HUES6 (cell line): Measurements from ENCODE around the gene CEP131.

Source experiments
- H3K27ac ChIP-seq: 2 replicates; pipeline ENCODE4 v1.7.0; 2013; ENCODE audit warnings: low read depth, mild to moderate bottlenecking, low read length, inconsistent platforms
- H3K27me3 ChIP-seq: 2 replicates; pipeline ENCODE4 v1.6.1; 2013; ENCODE audit warnings: low read length; ENCODE audit not compliant: control insufficient read depth, insufficient read depth
- H3K36me3 ChIP-seq: 2 replicates; pipeline ENCODE4 v1.6.1; 2013; ENCODE audit warnings: low read length; ENCODE audit not compliant: control insufficient read depth, insufficient read depth
- H3K4me1 ChIP-seq: 2 replicates; pipeline ENCODE4 v1.6.1; 2013; ENCODE audit warnings: low read length; ENCODE audit not compliant: control insufficient read depth, insufficient read depth
- H3K4me3 ChIP-seq: 2 replicates; pipeline ENCODE4 v1.5.1; 2013; ENCODE audit warnings: low read depth, low read length
- H3K9ac ChIP-seq: one replicate; pipeline ENCODE4 v1.6.1; 2013; ENCODE audit warnings: mild to moderate bottlenecking, low read length
- H3K9me3 ChIP-seq: 2 replicates; pipeline ENCODE4 v1.6.1; 2013; ENCODE audit warnings: low read depth, low read length; ENCODE audit not compliant: control insufficient read depth, insufficient read depth

CEP131 gene

DNA sequence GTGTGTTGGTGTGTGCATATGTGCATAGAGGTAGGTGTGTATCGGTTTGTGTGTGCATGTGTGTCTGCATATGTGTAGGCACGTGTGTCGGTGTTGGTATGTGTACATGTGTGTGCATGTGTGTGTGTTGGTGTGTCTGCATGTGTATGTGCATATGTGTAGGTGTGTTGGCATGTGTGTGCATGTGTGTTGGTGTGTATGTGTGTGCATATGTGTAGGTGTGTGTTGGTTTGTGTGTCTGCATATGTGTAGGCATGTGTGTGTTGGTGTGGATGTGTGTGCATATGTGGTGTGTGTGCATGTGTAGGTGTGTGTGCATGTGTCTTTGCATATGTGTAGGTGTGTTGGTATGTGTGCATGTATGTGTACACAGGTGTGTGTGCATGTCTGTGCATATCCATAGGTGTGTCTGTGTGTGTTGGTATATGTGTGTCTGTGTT, 52.9 kb downstream of the CEP131 start:
- Histone ChIP-seq H3K9me3 (no peaks in the 10 kb centered on the region), H3K36me3 (no peaks in the 10 kb centered on the region), H3K27ac (no peak overlapping the region), H3K9ac (no peak overlapping the region), H3K27me3 (peaks cover 28% of the 10 kb centered on the region; the same call in 1 of the 2 replicates), H3K4me1 (no peaks in the 10 kb centered on the region), H3K4me3 (no peak overlapping the region)

GRCh38 chr17:81167638-81168037, 55.1 kb downstream of the CEP131 start:
- Histone ChIP-seq H3K9me3 (no peaks in the 10 kb centered on the region), H3K4me1 (no peaks in the 10 kb centered on the region), H3K36me3 (no peaks in the 10 kb centered on the region), H3K4me3 (no peak overlapping the region), H3K27ac (no peak overlapping the region), H3K27me3 (peaks cover 37% of the 10 kb centered on the region; the same call in 1 of the 2 replicates), H3K9ac (no peak overlapping the region)

GRCh38 chr17:81167194-81167524, 55.6 kb downstream of the CEP131 start:
- H3K4me3 ChIP-seq = no peak overlapping the region
- H3K27me3 ChIP-seq = peaks cover 37% of the 10 kb centered on the region; the same call in 1 of the 2 replicates
- no peaks in the 10 kb centered on the region for H3K36me3 ChIP-seq
- no peaks in the 10 kb centered on the region for H3K4me1 ChIP-seq
- no peak overlapping the region for H3K27ac ChIP-seq
- H3K9ac ChIP-seq = no peak overlapping the region
- no peaks in the 10 kb centered on the region for H3K9me3 ChIP-seq

DNA sequence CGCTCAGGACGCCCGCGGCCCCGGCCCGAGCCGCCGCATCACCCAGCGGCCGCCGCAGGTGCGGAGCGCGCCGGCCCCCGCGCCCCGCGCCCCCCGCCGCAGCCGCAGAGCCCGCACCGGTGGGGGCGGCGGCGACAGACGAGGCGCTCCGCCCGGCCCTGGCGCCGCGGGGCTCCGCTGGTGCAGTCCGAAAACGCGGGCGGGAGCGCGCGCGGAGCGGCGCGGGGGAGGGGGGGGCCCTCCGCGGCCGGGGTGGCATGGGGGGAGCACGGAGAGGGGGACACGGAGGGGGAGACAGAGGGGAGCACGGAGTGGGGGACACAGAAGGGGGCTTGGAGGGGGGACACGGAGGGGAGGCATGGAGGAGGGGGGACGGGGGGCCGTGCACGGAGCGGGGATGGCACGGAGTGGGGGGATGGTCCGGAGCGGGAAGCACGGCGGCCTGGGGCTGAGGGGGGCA, 56.7 kb downstream of the CEP131 start, which contains the start of gene AATK:
AATK (minus strand) TSS at position 189 of the 460 bp plus-strand sequence. CDS start 229 bp downstream, outside the sequence.
- H3K36me3 ChIP-seq = no peaks in the 10 kb centered on the region
- no peaks in the 10 kb centered on the region for H3K9me3 ChIP-seq
- no peak within 1 kb of the TSS for H3K27ac ChIP-seq
- peaks cover 37% of the 10 kb centered on the region; the same call in 1 of the 2 replicates for H3K27me3 ChIP-seq
- H3K9ac ChIP-seq = no peak within 1 kb of the TSS
- H3K4me3 ChIP-seq = peak within 1 kb of the TSS; percentile 57
- no peaks in the 10 kb centered on the region for H3K4me1 ChIP-seq

DNA sequence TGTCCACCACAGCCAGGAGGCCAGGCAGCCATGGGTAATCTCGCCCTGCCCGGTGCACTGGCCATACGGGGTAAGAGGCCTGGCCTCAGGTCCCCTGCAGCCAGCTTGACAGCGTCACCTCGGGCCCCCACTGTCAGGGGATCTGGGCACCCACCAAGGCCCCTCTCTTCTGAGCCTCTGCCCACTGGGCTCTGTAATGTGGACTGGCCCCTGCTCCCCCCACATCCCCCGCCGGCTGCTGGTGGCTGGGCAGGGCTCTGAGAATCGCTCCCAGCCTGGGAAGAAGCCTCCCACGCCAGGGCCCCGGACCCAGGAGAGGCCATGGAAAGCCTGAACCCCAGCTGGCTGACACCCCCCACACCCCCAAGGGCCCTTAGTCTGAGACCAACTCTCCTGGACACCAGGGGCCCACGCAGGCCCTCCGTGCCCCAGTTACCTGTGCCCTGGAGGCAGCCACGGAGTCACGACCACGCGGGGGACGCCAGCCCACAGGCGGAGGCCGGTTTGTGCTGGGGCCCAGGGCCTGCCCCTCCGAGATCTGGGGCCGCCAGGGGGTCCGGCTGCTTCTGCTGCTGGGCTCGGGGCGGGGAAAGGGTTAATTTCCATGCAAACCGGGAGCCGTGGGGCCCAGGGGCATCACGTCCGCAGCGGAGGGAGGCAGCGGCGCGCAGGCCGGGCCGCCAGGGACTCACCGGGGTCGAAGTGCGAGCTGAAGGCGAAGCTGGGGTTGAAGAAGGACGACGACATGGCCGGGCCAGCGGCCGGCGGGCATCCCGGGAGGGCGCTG, 57.3 kb downstream of the CEP131 start, which contains the start of gene PVALEF:
PVALEF (plus strand) TSS at position 262 of the 787 bp plus-strand sequence. CDS start 15,720 bp downstream, outside the sequence.
- H3K4me3 ChIP-seq = peak within 1 kb of the TSS; percentile 57
- H3K4me1 ChIP-seq = no peaks in the 10 kb centered on the region
- H3K27me3 ChIP-seq = peaks cover 37% of the 10 kb centered on the region; the same call in 1 of the 2 replicates
- H3K9me3 ChIP-seq = no peaks in the 10 kb centered on the region
- H3K9ac ChIP-seq = no peak within 1 kb of the TSS
- no peak within 1 kb of the TSS for H3K27ac ChIP-seq
- no peaks in the 10 kb centered on the region for H3K36me3 ChIP-seq

GRCh38 chr17:81164371-81165245, 58.2 kb downstream of the CEP131 start:
- Histone ChIP-seq H3K9ac (no peak overlapping the region), H3K36me3 (no peaks in the 10 kb centered on the region)

DNA sequence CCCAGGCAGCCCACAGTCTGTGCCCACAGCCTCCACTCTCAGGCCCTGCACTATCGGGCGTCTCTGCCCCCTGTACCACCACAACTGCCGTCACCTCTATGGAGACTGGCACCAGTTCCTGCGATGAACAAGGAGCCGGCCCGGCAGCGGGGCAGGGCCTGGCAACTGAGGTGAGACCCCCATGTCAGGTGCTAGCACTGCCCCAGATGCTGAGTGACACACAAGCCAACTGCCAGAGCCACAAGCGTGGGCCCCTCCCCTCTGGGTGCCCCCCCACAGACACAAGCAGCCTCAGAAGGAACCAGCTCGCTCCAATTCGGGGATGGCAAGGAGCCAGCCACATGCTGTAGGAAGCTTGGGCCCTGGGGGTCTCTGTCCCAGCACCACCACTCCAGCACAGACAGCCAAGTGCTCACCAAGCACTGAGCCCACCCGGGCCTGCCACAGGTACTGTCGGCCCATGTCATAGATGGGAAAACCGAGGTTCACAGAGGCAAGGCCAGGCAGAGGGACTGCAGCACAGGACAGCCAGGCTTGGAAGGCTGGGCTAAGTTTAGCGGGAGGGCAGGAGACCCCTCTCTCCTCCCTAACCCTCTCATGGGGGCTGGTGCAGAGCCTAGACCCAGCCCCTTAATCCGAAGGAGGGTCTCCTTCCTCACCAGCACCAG, 58.9 kb downstream of the CEP131 start:
- Histone ChIP-seq H3K9me3 (no peaks in the 10 kb centered on the region), H3K9ac (no peak overlapping the region), H3K4me3 (no peak overlapping the region), H3K27me3 (peaks cover 37% of the 10 kb centered on the region; the same call in 1 of the 2 replicates), H3K36me3 (no peaks in the 10 kb centered on the region), H3K27ac (no peak overlapping the region), H3K4me1 (no peaks in the 10 kb centered on the region)

More at GRCh38 chr17:81164371-81165245, 58.2 kb downstream of the CEP131 start:
- H3K4me1 ChIP-seq = no peaks in the 10 kb centered on the region
- H3K27ac ChIP-seq = no peak overlapping the region
- H3K9me3 ChIP-seq = no peaks in the 10 kb centered on the region
- no peak overlapping the region for H3K4me3 ChIP-seq
- H3K27me3 ChIP-seq = peaks cover 37% of the 10 kb centered on the region; the same call in 1 of the 2 replicates

- H3K27ac ChIP-seq = no peak overlapping the region
- no peak overlapping the region for H3K9ac ChIP-seq
- no peak overlapping the region for H3K4me3 ChIP-seq
- no peaks in the 10 kb centered on the region for H3K4me1 ChIP-seq
- H3K27me3 ChIP-seq = peaks cover 37% of the 10 kb centered on the region; the same call in 1 of the 2 replicates
- no peaks in the 10 kb centered on the region for H3K9me3 ChIP-seq
- H3K36me3 ChIP-seq = no peaks in the 10 kb centered on the region
Observed at GRCh38 chr17:81163051-81163695, 59.6 kb downstream of the CEP131 start.

- Histone ChIP-seq H3K4me3 (no peak overlapping the region), H3K27me3 (peaks cover 30% of the 10 kb centered on the region; the same call in 1 of the 2 replicates), H3K27ac (no peak overlapping the region), H3K9me3 (no peaks in the 10 kb centered on the region), H3K9ac (no peak overlapping the region), H3K4me1 (no peaks in the 10 kb centered on the region), H3K36me3 (no peaks in the 10 kb centered on the region)
Observed at GRCh38 chr17:81162491-81162890, 60.3 kb downstream of the CEP131 start.

DNA sequence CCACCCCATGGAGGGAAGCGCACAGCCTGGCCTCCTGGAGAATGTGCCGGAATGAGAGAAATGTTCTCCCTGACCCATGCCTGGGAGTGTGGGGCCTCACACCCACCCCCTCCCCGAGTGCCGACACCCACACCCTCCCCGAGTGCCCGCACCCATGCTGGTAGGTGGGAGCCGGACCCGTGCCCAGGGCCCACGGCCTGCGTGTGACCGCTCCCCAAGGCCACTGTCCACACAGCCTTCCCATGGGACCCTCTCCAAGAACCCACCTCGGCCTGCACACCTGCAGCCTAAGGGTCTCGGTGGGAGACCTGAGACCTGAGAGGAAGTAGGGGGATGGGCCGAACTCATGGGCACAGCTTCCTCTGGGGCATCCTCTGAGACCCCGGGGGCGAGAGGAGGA, 60.8 kb downstream of the CEP131 start:
- Histone ChIP-seq H3K9ac (no peak overlapping the region), H3K9me3 (no peaks in the 10 kb centered on the region), H3K36me3 (no peaks in the 10 kb centered on the region), H3K27me3 (peaks cover 25% of the 10 kb centered on the region; the same call in 1 of the 2 replicates), H3K4me3 (no peak overlapping the region), H3K4me1 (no peaks in the 10 kb centered on the region), H3K27ac (no peak overlapping the region)
